ENCODE results near the gene CHCHD5. TPM values are rescaled to one million over a fixed set of nuclear protein-coding genes. Genes with fewer than 3 reads are reported as not detected.
A peak's percentile ranks its signal among the peaks of the same experiment; 100 is the strongest.

Gene CHCHD5
- total RNA-seq, 1 donor from 2014 or later: 12.9 TPM

DNA sequence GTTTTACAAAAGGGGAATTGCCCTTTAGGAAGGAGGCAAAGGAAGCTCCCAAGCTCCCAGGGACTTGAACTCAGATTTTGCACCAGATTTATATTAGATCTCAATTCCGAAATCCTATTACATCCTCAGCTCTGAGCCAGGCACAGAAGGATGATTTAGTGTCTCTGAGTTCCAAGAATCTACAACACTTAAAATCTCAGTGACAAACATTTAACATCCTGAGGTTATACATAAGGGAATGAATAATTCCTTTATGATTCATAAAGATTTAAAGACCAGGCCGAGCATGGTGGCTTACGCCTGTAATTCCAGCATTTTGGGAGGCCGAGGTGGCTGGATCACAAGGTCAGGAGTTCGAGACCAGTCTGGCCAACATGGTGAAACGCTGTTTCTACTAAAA lies 44.8 kb downstream of the CHCHD5 start:
- Mint-ChIP-seq H3K9me3 (no peaks in the 10 kb centered on the region), H3K4me3 (no peak overlapping the region), H3K27me3 (ENCODE audit: insufficient read depth, low read depth) (no peaks in the 10 kb centered on the region), H3K4me1 (peaks cover 37% of the 10 kb centered on the region), H3K27ac (no peak overlapping the region), H3K36me3 (no peaks in the 10 kb centered on the region)
- Histone ChIP-seq H3K27ac (no peak overlapping the region), H2AFZ (replicated peaks) (no peak overlapping the region), H3K9ac (no peak overlapping the region), H3K4me1 (peaks cover 24% of the 10 kb centered on the region), H3K4me3 (no peak overlapping the region), H3K9me3 (ENCODE audit: low read depth) (no peaks in the 10 kb centered on the region), H3K79me2 (ENCODE audit: low read depth) (no peaks in the 10 kb centered on the region), H3K36me3 (no peaks in the 10 kb centered on the region), H4K20me1 (ENCODE audit: low read depth) (no peaks in the 10 kb centered on the region), H3K27me3 (no peaks in the 10 kb centered on the region), H3F3A (ENCODE audit: low read depth) (peaks cover 8% of the 10 kb centered on the region), H3K4me2 (no peak overlapping the region)
- TF ChIP-seq EZH2 (IDR thresholded peaks at IDR 0.05) (no peak), EZH2phosphoT487 (IDR thresholded peaks at IDR 0.05) (no peak)
- TF ChIP-seq, protein P1, sequence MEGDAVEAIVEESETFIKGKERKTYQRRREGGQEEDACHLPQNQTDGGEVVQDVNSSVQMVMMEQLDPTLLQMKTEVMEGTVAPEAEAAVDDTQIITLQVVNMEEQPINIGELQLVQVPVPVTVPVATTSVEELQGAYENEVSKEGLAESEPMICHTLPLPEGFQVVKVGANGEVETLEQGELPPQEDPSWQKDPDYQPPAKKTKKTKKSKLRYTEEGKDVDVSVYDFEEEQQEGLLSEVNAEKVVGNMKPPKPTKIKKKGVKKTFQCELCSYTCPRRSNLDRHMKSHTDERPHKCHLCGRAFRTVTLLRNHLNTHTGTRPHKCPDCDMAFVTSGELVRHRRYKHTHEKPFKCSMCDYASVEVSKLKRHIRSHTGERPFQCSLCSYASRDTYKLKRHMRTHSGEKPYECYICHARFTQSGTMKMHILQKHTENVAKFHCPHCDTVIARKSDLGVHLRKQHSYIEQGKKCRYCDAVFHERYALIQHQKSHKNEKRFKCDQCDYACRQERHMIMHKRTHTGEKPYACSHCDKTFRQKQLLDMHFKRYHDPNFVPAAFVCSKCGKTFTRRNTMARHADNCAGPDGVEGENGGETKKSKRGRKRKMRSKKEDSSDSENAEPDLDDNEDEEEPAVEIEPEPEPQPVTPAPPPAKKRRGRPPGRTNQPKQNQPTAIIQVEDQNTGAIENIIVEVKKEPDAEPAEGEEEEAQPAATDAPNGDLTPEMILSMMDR (IDR thresholded peaks at IDR 0.05): no peak
- DNase-seq (ENCODE audit: low spot score): no peak

DNA sequence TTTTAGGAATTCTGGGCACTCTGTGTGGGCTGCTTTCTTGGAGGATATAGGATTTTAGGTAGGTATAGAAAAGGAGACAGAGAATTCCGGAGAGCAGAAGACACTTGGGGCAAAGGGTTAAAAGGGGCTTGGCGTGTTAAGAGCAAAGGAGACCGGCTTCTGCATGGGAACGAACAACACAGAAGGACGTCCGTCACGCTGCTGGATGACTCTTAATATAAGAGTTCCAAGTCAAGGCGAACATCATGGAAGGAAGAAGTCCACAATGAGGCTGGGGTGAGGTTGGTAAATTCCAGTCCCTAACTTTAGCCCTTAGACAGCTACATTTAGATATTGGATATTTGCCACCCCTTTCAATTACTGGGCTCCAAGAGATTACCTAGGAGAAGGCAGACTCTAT lies 45.4 kb downstream of the CHCHD5 start:
- H3K4me1 Mint-ChIP-seq: peaks cover 37% of the 10 kb centered on the region
- H2AFZ ChIP-seq (replicated peaks): peak overlapping the region; percentile 68

DNA sequence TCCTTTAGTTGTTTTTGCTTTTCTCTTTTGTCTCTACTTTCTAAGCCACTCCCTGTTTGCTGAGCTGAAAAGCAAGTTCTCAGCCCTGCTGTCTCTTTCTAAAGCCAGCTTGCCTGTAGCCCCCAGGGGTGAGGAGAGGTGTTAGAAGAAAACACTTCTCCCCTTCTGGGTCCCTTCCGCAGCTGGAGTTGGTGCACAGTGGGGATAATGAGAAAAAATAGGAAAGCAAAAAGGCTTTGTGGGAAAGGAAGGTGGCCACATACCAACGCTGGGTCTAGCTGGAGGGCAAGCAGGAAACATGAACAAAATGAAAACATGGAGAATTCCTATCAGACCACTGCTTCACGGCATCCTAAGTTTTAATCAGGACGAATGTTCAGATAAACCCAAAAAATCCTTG lies 45.9 kb downstream of the CHCHD5 start:
- no peaks in the 10 kb centered on the region for H4K20me1 ChIP-seq (ENCODE audit: low read depth)
- H3K9ac ChIP-seq: no peak overlapping the region
- Mint-ChIP-seq H3K9me3 (no peaks in the 10 kb centered on the region), H3K36me3 (no peaks in the 10 kb centered on the region), H3K27me3 (ENCODE audit: insufficient read depth, low read depth) (peaks cover under 1% of the 10 kb centered on the region), H3K4me1 (peaks cover 37% of the 10 kb centered on the region), H3K27ac (peak overlapping the region; percentile 35), H3K4me3 (no peak overlapping the region)
- peak; percentile 34 for DNase-seq (ENCODE audit: low spot score)
- H2AFZ ChIP-seq (replicated peaks): peak overlapping the region; percentile 68
- H3K4me1 ChIP-seq: peaks cover 24% of the 10 kb centered on the region
- no peaks in the 10 kb centered on the region for H3K79me2 ChIP-seq (ENCODE audit: low read depth)
- H3K36me3 ChIP-seq: no peaks in the 10 kb centered on the region
- TF ChIP-seq EZH2phosphoT487 (IDR thresholded peaks at IDR 0.05): no peak
- TF ChIP-seq EZH2 (IDR thresholded peaks at IDR 0.05): no peak
- TF ChIP-seq, protein P1 (IDR thresholded peaks at IDR 0.05): no peak
- no peak overlapping the region for H3K27ac ChIP-seq
- H3K27me3 ChIP-seq: no peaks in the 10 kb centered on the region
- H3F3A ChIP-seq (ENCODE audit: low read depth): peaks cover 8% of the 10 kb centered on the region
- no peak overlapping the region for H3K4me3 ChIP-seq
- peak overlapping the region; percentile 65 for H3K4me2 ChIP-seq
- no peaks in the 10 kb centered on the region for H3K9me3 ChIP-seq (ENCODE audit: low read depth)

More for the DNA sequence above, 45.4 kb downstream of the CHCHD5 start:
- Mint-ChIP-seq H3K36me3 (no peaks in the 10 kb centered on the region), H3K9me3 (no peaks in the 10 kb centered on the region), H3K27ac (no peak overlapping the region), H3K4me3 (no peak overlapping the region), H3K27me3 (ENCODE audit: insufficient read depth, low read depth) (no peaks in the 10 kb centered on the region)
- DNase-seq (ENCODE audit: low spot score): no peak
- Histone ChIP-seq H4K20me1 (ENCODE audit: low read depth) (no peaks in the 10 kb centered on the region), H3F3A (ENCODE audit: low read depth) (peaks cover 8% of the 10 kb centered on the region), H3K9ac (no peak overlapping the region), H3K4me3 (no peak overlapping the region), H3K4me2 (peak overlapping the region; percentile 65), H3K9me3 (ENCODE audit: low read depth) (no peaks in the 10 kb centered on the region), H3K27me3 (no peaks in the 10 kb centered on the region), H3K4me1 (peaks cover 24% of the 10 kb centered on the region), H3K27ac (no peak overlapping the region), H3K36me3 (no peaks in the 10 kb centered on the region), H3K79me2 (ENCODE audit: low read depth) (no peaks in the 10 kb centered on the region)
- TF ChIP-seq, protein P1 (IDR thresholded peaks at IDR 0.05): no peak
- TF ChIP-seq EZH2phosphoT487 (IDR thresholded peaks at IDR 0.05) (no peak), EZH2 (IDR thresholded peaks at IDR 0.05) (no peak)
